ENCODE measurements around the gene TGFBR2.

Gene TGFBR2

DNA sequence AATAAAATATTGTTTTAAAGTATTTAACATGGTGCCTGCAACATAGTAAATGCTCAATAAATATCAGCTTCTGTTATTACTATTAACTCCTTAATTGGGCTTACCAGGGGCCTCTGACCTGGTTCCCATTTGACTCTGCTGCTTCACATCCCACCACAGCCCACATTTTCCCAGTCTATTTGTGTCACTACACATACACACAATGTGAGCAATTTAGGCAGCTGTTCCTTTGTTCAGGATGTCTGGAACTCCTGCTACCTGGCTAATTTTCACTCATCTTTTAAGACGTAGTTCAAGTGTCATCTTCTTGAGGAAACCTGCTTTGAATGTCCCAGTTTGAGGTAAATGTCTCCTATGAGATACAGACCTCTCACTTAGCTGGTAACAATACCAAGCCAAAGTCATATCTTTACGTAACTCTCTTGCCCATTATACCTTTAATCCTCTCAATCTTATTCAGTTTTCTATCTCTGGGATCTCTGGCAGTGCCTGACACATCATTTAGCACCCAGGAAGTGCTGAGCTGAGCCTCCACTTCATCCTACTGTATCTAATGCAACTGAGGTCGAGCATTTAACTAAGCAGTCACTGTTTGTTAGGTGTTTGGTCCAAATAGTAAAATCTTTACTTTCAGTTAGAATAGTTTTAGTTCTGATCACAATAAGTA, 4.4 kb downstream of the TGFBR2 start (continued):
- TF ChIP-seq, protein P1, sequence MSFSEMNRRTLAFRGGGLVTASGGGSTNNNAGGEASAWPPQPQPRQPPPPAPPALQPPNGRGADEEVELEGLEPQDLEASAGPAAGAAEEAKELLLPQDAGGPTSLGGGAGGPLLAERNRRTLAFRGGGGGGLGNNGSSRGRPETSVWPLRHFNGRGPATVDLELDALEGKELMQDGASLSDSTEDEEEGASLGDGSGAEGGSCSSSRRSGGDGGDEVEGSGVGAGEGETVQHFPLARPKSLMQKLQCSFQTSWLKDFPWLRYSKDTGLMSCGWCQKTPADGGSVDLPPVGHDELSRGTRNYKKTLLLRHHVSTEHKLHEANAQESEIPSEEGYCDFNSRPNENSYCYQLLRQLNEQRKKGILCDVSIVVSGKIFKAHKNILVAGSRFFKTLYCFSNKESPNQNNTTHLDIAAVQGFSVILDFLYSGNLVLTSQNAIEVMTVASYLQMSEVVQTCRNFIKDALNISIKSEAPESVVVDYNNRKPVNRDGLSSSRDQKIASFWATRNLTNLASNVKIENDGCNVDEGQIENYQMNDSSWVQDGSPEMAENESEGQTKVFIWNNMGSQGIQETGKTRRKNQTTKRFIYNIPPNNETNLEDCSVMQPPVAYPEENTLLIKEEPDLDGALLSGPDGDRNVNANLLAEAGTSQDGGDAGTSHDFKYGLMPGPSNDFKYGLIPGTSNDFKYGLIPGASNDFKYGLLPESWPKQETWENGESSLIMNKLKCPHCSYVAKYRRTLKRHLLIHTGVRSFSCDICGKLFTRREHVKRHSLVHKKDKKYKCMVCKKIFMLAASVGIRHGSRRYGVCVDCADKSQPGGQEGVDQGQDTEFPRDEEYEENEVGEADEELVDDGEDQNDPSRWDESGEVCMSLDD (tag by site-specific recombination; IDR thresholded peaks at IDR 0.05), result no peak
- TF ChIP-seq ZNF621 (tag by site-specific recombination; IDR thresholded peaks at IDR 0.05) (no peak), ZNF37A (tag by site-specific recombination; IDR thresholded peaks at IDR 0.05) (no peak), ZNF549 (tag by site-specific recombination; IDR thresholded peaks at IDR 0.05) (no peak), ZNF324 (tag by site-specific recombination; IDR thresholded peaks at IDR 0.05) (no peak), ZNF521 (tag by site-specific recombination; IDR thresholded peaks at IDR 0.05) (no peak), ZNF571 (tag by site-specific recombination; IDR thresholded peaks at IDR 0.05) (no peak)
- TF ChIP-seq, protein P2, sequence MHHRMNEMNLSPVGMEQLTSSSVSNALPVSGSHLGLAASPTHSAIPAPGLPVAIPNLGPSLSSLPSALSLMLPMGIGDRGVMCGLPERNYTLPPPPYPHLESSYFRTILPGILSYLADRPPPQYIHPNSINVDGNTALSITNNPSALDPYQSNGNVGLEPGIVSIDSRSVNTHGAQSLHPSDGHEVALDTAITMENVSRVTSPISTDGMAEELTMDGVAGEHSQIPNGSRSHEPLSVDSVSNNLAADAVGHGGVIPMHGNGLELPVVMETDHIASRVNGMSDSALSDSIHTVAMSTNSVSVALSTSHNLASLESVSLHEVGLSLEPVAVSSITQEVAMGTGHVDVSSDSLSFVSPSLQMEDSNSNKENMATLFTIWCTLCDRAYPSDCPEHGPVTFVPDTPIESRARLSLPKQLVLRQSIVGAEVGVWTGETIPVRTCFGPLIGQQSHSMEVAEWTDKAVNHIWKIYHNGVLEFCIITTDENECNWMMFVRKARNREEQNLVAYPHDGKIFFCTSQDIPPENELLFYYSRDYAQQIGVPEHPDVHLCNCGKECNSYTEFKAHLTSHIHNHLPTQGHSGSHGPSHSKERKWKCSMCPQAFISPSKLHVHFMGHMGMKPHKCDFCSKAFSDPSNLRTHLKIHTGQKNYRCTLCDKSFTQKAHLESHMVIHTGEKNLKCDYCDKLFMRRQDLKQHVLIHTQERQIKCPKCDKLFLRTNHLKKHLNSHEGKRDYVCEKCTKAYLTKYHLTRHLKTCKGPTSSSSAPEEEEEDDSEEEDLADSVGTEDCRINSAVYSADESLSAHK (tag by site-specific recombination; IDR thresholded peaks at IDR 0.05), result no peak
- TF ChIP-seq, protein P3, sequence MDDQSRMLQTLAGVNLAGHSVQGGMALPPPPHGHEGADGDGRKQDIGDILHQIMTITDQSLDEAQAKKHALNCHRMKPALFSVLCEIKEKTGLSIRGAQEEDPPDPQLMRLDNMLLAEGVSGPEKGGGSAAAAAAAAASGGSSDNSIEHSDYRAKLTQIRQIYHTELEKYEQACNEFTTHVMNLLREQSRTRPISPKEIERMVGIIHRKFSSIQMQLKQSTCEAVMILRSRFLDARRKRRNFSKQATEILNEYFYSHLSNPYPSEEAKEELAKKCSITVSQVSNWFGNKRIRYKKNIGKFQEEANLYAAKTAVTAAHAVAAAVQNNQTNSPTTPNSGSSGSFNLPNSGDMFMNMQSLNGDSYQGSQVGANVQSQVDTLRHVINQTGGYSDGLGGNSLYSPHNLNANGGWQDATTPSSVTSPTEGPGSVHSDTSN (CRISPR knock-in tag; IDR thresholded peaks at IDR 0.05), result no peak

DNA sequence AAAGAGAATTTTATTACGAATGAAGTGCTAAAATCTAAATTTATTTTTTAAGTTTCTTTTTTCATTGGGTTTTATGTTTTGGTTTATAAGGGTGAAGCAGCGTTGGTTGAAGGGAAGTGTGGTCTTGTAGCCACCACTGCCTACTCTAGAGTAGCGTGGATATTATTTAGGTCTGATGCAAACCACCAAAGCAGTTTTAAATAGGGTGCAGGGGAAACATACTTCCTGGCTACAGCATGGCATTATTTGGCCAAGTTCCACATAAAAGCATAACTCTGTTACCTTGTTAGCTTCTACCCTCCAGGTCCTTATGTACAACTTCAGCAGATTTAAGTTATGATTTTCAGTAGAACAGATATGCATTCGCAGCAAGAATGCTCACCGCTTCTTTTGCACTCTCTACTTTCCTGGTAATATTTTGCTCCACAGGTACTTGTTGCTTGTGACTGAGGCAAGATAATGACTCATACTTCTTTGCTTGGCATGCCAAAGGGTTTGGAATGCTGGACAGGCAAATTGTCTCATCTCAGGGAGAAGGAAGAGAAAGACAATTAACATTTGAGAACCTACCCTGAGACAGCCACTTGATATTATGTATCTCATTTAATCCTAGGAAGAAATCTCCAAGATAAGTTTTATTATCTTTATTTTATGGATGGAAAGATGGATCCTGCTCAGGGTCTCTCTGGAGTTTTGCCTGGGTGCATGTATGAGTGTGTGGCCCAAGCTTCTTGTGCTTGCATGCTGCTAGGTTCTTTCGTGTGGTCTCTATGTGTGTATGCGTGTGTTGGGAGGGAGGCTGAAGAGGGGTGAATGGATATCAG, 5.4 kb downstream of the TGFBR2 start:
- CTCF ChIA-PET, result interaction anchor here (0.6 kb wide), 1 partner anchor 43 kb away, joined by 3 read pairs; no protein-coding TSS in a partner anchor
- Histone ChIP-seq H3K27ac (ENCODE audit: extremely low read depth, low read depth, low read length) (no peak overlapping the region), H3K36me3 (ENCODE audit: control insufficient read depth in 2 of 2, insufficient read depth in 1 of 2, low read length in 2 of 2) (no peaks in the 10 kb centered on the region), H3K4me1 (ENCODE audit: control insufficient read depth, insufficient read depth, low read length) (no peaks in the 10 kb centered on the region; the same call in 1 of the 2 replicates), H3K9me3 (ENCODE audit: control insufficient read depth, insufficient read depth, low read depth, low read length) (no peaks in the 10 kb centered on the region), H3K4me3 (ENCODE audit: low read depth, low read length) (no peak overlapping the region)
- POLR2A ChIA-PET, result no interaction called here
- TF ChIP-seq SCRT2 (tag by site-specific recombination; IDR thresholded peaks at IDR 0.05) (peak; percentile 100), ZNF785 (tag by site-specific recombination; IDR thresholded peaks at IDR 0.05) (no peak), ZNF664 (tag by site-specific recombination; IDR thresholded peaks at IDR 0.05) (peak; percentile 82), PRDM1 (tag by site-specific recombination; IDR thresholded peaks at IDR 0.05) (no peak), ZNF23 (tag by site-specific recombination; IDR thresholded peaks at IDR 0.05; ENCODE audit: borderline replicate concordance) (no peak), SCRT1 (tag by site-specific recombination; IDR thresholded peaks at IDR 0.05; ENCODE audit: borderline replicate concordance) (peak; percentile 96), ZNF2 (tag by site-specific recombination; IDR thresholded peaks at IDR 0.05) (no peak), EGR2 (tag by site-specific recombination; IDR thresholded peaks at IDR 0.05; ENCODE audit: low read depth) (no peak)
- TF ChIP-seq, protein P4, sequence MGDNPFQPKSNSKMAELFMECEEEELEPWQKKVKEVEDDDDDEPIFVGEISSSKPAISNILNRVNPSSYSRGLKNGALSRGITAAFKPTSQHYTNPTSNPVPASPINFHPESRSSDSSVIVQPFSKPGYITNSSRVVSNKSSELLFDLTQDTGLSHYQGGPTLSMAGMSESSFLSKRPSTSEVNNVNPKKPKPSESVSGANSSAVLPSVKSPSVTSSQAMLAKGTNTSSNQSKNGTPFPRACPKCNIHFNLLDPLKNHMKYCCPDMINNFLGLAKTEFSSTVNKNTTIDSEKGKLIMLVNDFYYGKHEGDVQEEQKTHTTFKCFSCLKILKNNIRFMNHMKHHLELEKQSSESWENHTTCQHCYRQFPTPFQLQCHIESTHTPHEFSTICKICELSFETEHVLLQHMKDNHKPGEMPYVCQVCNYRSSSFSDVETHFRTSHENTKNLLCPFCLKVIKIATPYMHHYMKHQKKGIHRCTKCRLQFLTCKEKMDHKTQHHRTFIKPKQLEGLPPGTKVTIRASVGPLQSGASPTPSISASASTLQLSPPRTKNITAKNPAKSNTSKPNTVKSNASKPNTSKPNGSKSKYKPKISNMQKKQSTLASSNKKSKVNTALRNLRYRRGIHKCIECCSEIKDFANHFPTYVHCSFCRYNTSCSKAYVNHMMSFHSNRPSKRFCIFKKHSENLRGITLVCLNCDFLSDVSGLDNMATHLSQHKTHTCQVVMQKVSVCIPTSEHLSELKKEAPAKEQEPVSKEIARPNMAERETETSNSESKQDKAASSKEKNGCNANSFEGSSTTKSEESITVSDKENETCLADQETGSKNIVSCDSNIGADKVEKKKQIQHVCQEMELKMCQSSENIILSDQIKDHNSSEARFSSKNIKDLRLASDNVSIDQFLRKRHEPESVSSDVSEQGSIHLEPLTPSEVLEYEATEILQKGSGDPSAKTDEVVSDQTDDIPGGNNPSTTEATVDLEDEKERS (tag by site-specific recombination; IDR thresholded peaks at IDR 0.05), result no peak
- TF ChIP-seq, protein P2 (tag by site-specific recombination; IDR thresholded peaks at IDR 0.05), result no peak

Data from HEK293 (cell line).